Esophagus squamous epithelium (tissue), 4 donors: ENCODE measurements around the gene MRPL55.

Experiments
- CTCF ChIP-seq, 6 experiments: fragments of 450-650 bp in 4 of 6; fragments of 200-600 bp in 2 of 6; sonication (generic) in 2 of 6; IDR thresholded peaks; one replicate each; pipeline ENCODE4 v1.5.1; 2016 to 2019; ENCODE audit warnings: antibody characterized with exemption in 6 of 6, mild to moderate bottlenecking in 4 of 6, moderate library complexity in 4 of 6
- POLR2A ChIP-seq, 4 donors: fragments of 450-650 bp; IDR thresholded peaks; one replicate each; pipeline ENCODE4 v1.6.1; 2017; ENCODE audit warnings: antibody characterized with exemption in 4 of 4, mild to moderate bottlenecking in 4 of 4, moderate library complexity in 3 of 4

GRCh38 chr1:228059634-228060457 is 49.3 kb downstream of the MRPL55 start:
- TF ChIP-seq CTCF (IDR thresholded peaks at IDR 0.05): no peak
- TF ChIP-seq POLR2A (IDR thresholded peaks at IDR 0.05): no peak
